PFSK-1 (cell line): ENCODE measurements around the gene JHY.

Experiments
- POLR2AphosphoS5 ChIP-seq: IDR thresholded peaks from 2 replicates; pipeline ENCODE4 v1.6.1; 2012; ENCODE audit warnings: low read depth, mild to moderate bottlenecking, control low read depth, low read length, moderate library complexity
- SIN3A ChIP-seq: IDR thresholded peaks from 2 replicates; pipeline ENCODE4 v1.6.1; 2012; ENCODE audit warnings: mild to moderate bottlenecking, low read length, moderate library complexity, borderline replicate concordance; ENCODE audit not compliant: insufficient read depth
- TAF1 ChIP-seq: IDR thresholded peaks from 2 replicates; pipeline ENCODE4 v1.6.1; 2012; ENCODE audit warnings: low read length, control low read depth, borderline replicate concordance; ENCODE audit not compliant: insufficient read depth
- TF ChIP-seq, protein P1 (sequence below), 2 experiments: IDR thresholded peaks; 2 replicates each; pipeline versions ENCODE4 v1.6.1 to v1.8.0; 2011 to 2012; ENCODE audit warnings: low read depth in 2 of 2, low read length in 2 of 2, control low read depth in 1 of 2, inconsistent platforms in 1 of 2, mild to moderate bottlenecking in 1 of 2, moderate library complexity in 1 of 2; ENCODE audit not compliant: insufficient read depth in 1 of 2

DNA sequence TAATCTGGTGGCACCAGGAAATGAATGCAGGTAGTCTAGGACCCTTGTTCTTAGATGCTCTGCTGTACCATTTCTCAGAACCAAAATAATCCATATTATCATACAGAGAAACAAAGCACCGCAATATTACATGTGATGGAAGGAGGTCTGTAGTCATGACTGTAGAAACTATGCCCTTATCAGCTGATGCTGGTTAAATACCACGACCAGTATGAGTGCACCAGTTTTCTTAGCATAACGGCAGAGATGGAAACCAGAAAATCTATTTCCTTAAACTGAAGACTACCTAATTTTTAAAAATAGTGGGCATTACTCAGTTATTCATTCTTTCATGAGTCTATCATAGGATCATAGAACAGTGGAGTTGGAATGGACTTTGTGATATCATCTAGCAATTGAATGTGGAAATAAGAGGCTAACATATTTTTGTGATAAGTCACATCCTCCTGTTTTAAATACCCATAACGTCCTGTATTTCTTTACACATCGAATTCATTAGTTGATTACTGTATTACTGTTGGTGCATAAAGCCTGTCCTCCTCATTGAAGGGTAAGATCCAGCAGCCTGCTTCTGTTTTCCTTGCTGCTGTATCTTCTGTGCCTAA, 15.1 kb downstream of the JHY start:
- TF ChIP-seq SIN3A (no peak), POLR2AphosphoS5 (no peak), TAF1 (no peak)
- TF ChIP-seq, protein P1, sequence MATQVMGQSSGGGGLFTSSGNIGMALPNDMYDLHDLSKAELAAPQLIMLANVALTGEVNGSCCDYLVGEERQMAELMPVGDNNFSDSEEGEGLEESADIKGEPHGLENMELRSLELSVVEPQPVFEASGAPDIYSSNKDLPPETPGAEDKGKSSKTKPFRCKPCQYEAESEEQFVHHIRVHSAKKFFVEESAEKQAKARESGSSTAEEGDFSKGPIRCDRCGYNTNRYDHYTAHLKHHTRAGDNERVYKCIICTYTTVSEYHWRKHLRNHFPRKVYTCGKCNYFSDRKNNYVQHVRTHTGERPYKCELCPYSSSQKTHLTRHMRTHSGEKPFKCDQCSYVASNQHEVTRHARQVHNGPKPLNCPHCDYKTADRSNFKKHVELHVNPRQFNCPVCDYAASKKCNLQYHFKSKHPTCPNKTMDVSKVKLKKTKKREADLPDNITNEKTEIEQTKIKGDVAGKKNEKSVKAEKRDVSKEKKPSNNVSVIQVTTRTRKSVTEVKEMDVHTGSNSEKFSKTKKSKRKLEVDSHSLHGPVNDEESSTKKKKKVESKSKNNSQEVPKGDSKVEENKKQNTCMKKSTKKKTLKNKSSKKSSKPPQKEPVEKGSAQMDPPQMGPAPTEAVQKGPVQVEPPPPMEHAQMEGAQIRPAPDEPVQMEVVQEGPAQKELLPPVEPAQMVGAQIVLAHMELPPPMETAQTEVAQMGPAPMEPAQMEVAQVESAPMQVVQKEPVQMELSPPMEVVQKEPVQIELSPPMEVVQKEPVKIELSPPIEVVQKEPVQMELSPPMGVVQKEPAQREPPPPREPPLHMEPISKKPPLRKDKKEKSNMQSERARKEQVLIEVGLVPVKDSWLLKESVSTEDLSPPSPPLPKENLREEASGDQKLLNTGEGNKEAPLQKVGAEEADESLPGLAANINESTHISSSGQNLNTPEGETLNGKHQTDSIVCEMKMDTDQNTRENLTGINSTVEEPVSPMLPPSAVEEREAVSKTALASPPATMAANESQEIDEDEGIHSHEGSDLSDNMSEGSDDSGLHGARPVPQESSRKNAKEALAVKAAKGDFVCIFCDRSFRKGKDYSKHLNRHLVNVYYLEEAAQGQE (IDR thresholded peaks at IDR 0.05; ENCODE audit: insufficient read depth in 1 of 2, low read depth in 2 of 2, low read length in 2 of 2): no peak
